Adrenal gland (tissue), 12 donors: ENCODE data around the gene DPH1. TPM values are rescaled to one million over a fixed set of nuclear protein-coding genes. Genes with fewer than 3 reads are reported as not detected.

Experiments used
- DNase-seq, 7 donors: peaks; one replicate each; pipeline ENCODE4 v3.0.0-alpha.2; 2019 to 2020
- H3K27ac ChIP-seq, 5 donors: fragments of 200-600 bp; sonication (generic) in 4 of 5; 1 replicate in 3 of 5; 2 replicates in 2 of 5; pipeline versions ENCODE4 v1.5.1 to v1.8.0; 2016 to 2020; ENCODE audit warnings: mild to moderate bottlenecking in 1 of 5
- H3K27me3 ChIP-seq: fragments of 200-600 bp; 2 replicates; pipeline ENCODE4 v1.8.0; 2021
- H3K36me3 ChIP-seq, 2 donors: fragments of 200-600 bp; replicated peaks in 1 of 2; 1 replicate in 1 of 2; 2 replicates in 1 of 2; pipeline versions ENCODE4 v1.5.1 to v1.8.0; 2018 to 2022
- H3K4me1 ChIP-seq, 2 donors: fragments of 200-600 bp; replicated peaks in 1 of 2; 1 replicate in 1 of 2; 2 replicates in 1 of 2; pipeline versions ENCODE4 v1.5.1 to v1.8.0; 2018 to 2021
- H3K4me3 ChIP-seq, 4 donors: fragments of 200-600 bp; sonication (generic) in 3 of 4; one replicate each; pipeline ENCODE4 v1.5.1; 2016 to 2018
- H3K9me3 ChIP-seq, 3 donors: fragments of 200-600 bp; sonication (generic) in 1 of 3; replicated peaks in 1 of 3; 1 replicate in 2 of 3; 2 replicates in 1 of 3; pipeline versions ENCODE4 v1.5.1 to v1.8.0; 2016 to 2021
- CTCF ChIP-seq, 6 experiments: fragments of 450-650 bp in 4 of 6; fragments of 200-600 bp in 2 of 6; sonication (generic) in 1 of 6; IDR thresholded peaks; 1 replicate in 5 of 6; 2 replicates in 1 of 6; pipeline versions ENCODE4 v1.5.1 to v1.8.0; 2016 to 2021; ENCODE audit warnings: antibody characterized with exemption in 6 of 6, mild to moderate bottlenecking in 2 of 6, moderate library complexity in 1 of 6
- POLR2A ChIP-seq, 2 donors: fragments of 450-650 bp; IDR thresholded peaks; one replicate each; pipeline ENCODE4 v1.6.1; 2017; ENCODE audit warnings: antibody characterized with exemption in 2 of 2, mild to moderate bottlenecking in 2 of 2, moderate library complexity in 1 of 2
- WGBS, 4 donors: extraction: QIAGEN DNeasy Blood & Tissue Kit in 2 of 4; methylation state at CpG; one replicate each; pipeline versions ENCODE4 v1.1.5 to v1.1.7; 2013 to 2017; 5-methylcytosine and 5-hydroxymethylcytosine counted together
- intact Hi-C, 2 donors: fragments of 100-400 bp; cut with DNase I; formaldehyde crosslinking; loops; one replicate each; pipeline versions ENCODE4 v1.14.1 to v1.15.0; 2022 to 2023
- polyA plus RNA-seq, 3 donors: library from polyadenylated mRNA; stranded (reverse); fragments of 200-250 nt in 2 of 3; fragments of 350-450 nt in 1 of 3; fragmentation: Illumina TruSeq in 1 of 3; extraction: RNeasy Lipid Tissue Mini Kit (QIAGEN cat#74804) in 1 of 3; gene quantifications; one replicate each; pipeline ENCODE4 v1.2.3, GENCODE V29; 2013 to 2014
- total RNA-seq, 9 donors: library from RNA; depleted of rRNA in 4 of 9; stranded (reverse); fragments of >200 nt in 4 of 9; fragments of 120-200 nt in 1 of 9; fragmentation: NEBNext Ultra II Directional in 1 of 9; extraction: Animal tissue kit (Norgen Biotek cat#: 25700) in 1 of 9; gene quantifications; one replicate each; pipeline versions ENCODE4 v1.1.0 to v1.2.4, GENCODE V29; 2013 to 2023
- donor health status: healthy with polysubstance abuse.
- donor health status: Bipolar disorder and iron deficiency.
- donor health status: DM: yes; HTN: yes; CAD: no.
- donor health status: DM: no; HTN: no; CAD: no.
- donor health status: DM: no; HTN: no; CAD: no.
- donor health status: DM: yes; HTN: yes; CAD: no.

The DPH1 gene
- total and polyA plus RNA-seq, 12 donors = 29.3 to 100 (median 57.7) TPM

- WGBS, 4 donors = 84 to 93% (median 89%) methylated on average over 10 to 19 of the region's 19 CpGs
- Histone ChIP-seq H3K27me3 (no peaks in the 10 kb centered on the region), H3K36me3 (no peaks in the 10 kb centered on the region), H3K27ac (no peak overlapping the region), H3K4me1 (peaks cover 0 to 6% of the 10 kb centered on the region in 2 donors), H3K9me3 (no peaks in the 10 kb centered on the region), H3K4me3 (no peak overlapping the region)
- TF ChIP-seq POLR2A (IDR thresholded peaks at IDR 0.05) (no peak), CTCF (IDR thresholded peaks at IDR 0.05) (no peak)
- intact Hi-C loops = no loop called here
- DNase-seq = no peak
These were observed 12.5 kb upstream of the DPH1 start for GRCh38 chr17:2017274-2017941.

- Histone ChIP-seq H3K4me3 (no peak overlapping the region), H3K36me3 (no peaks in the 10 kb centered on the region), H3K27ac (no peak overlapping the region), H3K9me3 (no peaks in the 10 kb centered on the region), H3K4me1 (peaks cover 4 to 13% of the 10 kb centered on the region in 2 donors), H3K27me3 (no peaks in the 10 kb centered on the region)
- WGBS, 4 donors = 83 to 91% (median 86%) methylated on average over 22 to 24 of the region's 24 CpGs
- TF ChIP-seq POLR2A (IDR thresholded peaks at IDR 0.05) (no peak), CTCF (IDR thresholded peaks at IDR 0.05) (no peak)
- intact Hi-C loops = no loop called here
- no peak for DNase-seq
These were observed 11.0 kb upstream of the DPH1 start for GRCh38 chr17:2018716-2019510.

DNA sequence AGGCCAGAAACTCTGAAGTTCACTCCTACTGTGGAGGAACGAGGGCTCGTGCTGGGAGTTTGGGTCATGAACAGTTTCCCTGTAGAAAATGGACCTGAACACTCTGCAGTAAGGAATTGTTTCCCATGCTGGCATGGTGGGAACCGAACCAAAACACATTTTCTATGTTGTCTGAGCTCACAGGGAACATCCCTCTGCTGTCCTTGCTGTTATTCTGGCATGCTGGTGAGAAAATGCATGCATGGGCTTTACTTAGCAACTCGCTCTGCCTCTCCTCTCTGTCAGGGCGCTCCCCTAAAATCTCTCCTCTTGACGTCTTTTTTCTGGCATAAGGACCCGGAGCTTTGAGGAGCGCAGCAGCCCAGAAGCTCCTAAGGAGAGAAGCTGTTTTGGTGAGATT lies 10.2 kb upstream of the DPH1 start:
- H3K27me3 ChIP-seq = no peaks in the 10 kb centered on the region
- no peak for TF ChIP-seq CTCF (IDR thresholded peaks at IDR 0.05)
- no peak for TF ChIP-seq POLR2A (IDR thresholded peaks at IDR 0.05)

GRCh38 chr17:2020721-2021120 lies 9.2 kb upstream of the DPH1 start:
- 56 to 67% (median 64%) methylated on average over 8 of the region's 8 CpGs for WGBS, 4 donors
- Histone ChIP-seq H3K4me1 (peaks cover 6 to 24% of the 10 kb centered on the region in 2 donors), H3K4me3 (no peak overlapping the region), H3K9me3 (no peaks in the 10 kb centered on the region), H3K27ac (no peak overlapping the region), H3K27me3 (no peaks in the 10 kb centered on the region), H3K36me3 (no peaks in the 10 kb centered on the region)
- peak in 1 of 7 donors; percentile 37 for DNase-seq
- no peak for TF ChIP-seq CTCF (IDR thresholded peaks at IDR 0.05)
- no peak for TF ChIP-seq POLR2A (IDR thresholded peaks at IDR 0.05)
- intact Hi-C loops = no loop called here

More for the DNA sequence above, 10.2 kb upstream of the DPH1 start:
- Histone ChIP-seq H3K4me3 (no peak overlapping the region), H3K9me3 (no peaks in the 10 kb centered on the region), H3K4me1 (peaks cover 6 to 16% of the 10 kb centered on the region in 2 donors), H3K27ac (no peak overlapping the region), H3K36me3 (no peaks in the 10 kb centered on the region)
- 76 to 89% (median 85%) methylated on average over 8 of the region's 8 CpGs for WGBS, 4 donors
- intact Hi-C loops = no loop called here
- DNase-seq = no peak
